Mesenchymal stem cell (in vitro differentiated cells and primary cell): ENCODE data around the gene YTHDC2.

ENCODE experiments used
- DNase-seq: peaks from one replicate; pipeline ENCODE4 v3.0.0-alpha.2; 2013
- H2AFZ ChIP-seq: one replicate; pipeline ENCODE4 v1.6.1; 2013; ENCODE audit warnings: low read depth, mild to moderate bottlenecking, control low read depth, inconsistent platforms, low read length, moderate library complexity
- H2AK5ac ChIP-seq: 2 replicates; pipeline ENCODE4 v1.6.1; 2013; ENCODE audit warnings: low read length, moderate library complexity, mild to moderate bottlenecking, inconsistent platforms; ENCODE audit not compliant: severe bottlenecking
- H2BK120ac ChIP-seq: one replicate; pipeline ENCODE4 v1.6.1; 2013; ENCODE audit warnings: low read depth, mild to moderate bottlenecking, inconsistent platforms, low read length, moderate library complexity
- H2BK12ac ChIP-seq, 2 experiments: one replicate each; pipeline ENCODE4 v1.6.1; 2013; ENCODE audit warnings: inconsistent platforms in 2 of 2, low read length in 2 of 2, mild to moderate bottlenecking in 2 of 2, moderate library complexity in 2 of 2, control low read depth in 1 of 2
- H2BK15ac ChIP-seq: one replicate; pipeline ENCODE4 v1.6.1; 2013; ENCODE audit warnings: mild to moderate bottlenecking, low read depth, inconsistent platforms; ENCODE audit not compliant: poor library complexity, severe bottlenecking
- H2BK5ac ChIP-seq: 2 replicates; pipeline ENCODE4 v1.6.1; 2013; ENCODE audit warnings: low read depth, mild to moderate bottlenecking, low read length, control low read depth, inconsistent platforms; ENCODE audit not compliant: poor library complexity, severe bottlenecking
- H3K14ac ChIP-seq, 2 experiments: one replicate each; pipeline ENCODE4 v1.6.1; 2013; ENCODE audit warnings: inconsistent platforms in 2 of 2, low read length in 2 of 2, control low read depth in 1 of 2, mild to moderate bottlenecking in 1 of 2, moderate library complexity in 1 of 2
- H3K18ac ChIP-seq, 2 experiments: one replicate each; pipeline ENCODE4 v1.6.1; 2013; ENCODE audit warnings: inconsistent platforms in 2 of 2, low read length in 2 of 2, control low read depth in 1 of 2, low read depth in 1 of 2, mild to moderate bottlenecking in 1 of 2
- H3K23ac ChIP-seq, 2 experiments: one replicate each; pipeline ENCODE4 v1.6.1; 2013; ENCODE audit warnings: inconsistent platforms in 2 of 2, low read length in 2 of 2, mild to moderate bottlenecking in 2 of 2, moderate library complexity in 2 of 2, control low read depth in 1 of 2
- H3K27ac ChIP-seq: 2 replicates; pipeline ENCODE4 v1.5.1; 2013; ENCODE audit warnings: mild to moderate bottlenecking, moderate library complexity, low read length, control low read depth, inconsistent platforms; ENCODE audit not compliant: poor library complexity, severe bottlenecking
- H3K27me3 ChIP-seq, 2 experiments: 2 replicates each; pipeline versions ENCODE4 v1.6.1 to v1.7.0; 2013; ENCODE audit warnings: low read length in 2 of 2, mild to moderate bottlenecking in 2 of 2, moderate library complexity in 2 of 2, control low read depth in 1 of 2, inconsistent platforms in 1 of 2; ENCODE audit not compliant: control insufficient read depth in 1 of 2, insufficient read depth in 1 of 2
- H3K36me3 ChIP-seq, 2 experiments: 2 replicates each; pipeline versions ENCODE4 v1.6.1 to v1.7.0; 2013; ENCODE audit warnings: low read length in 2 of 2, control low read depth in 1 of 2, inconsistent platforms in 1 of 2, low read depth in 1 of 2, mild to moderate bottlenecking in 1 of 2; ENCODE audit not compliant: insufficient read depth in 2 of 2, control insufficient read depth in 1 of 2
- H3K4ac ChIP-seq, 2 experiments: one replicate each; pipeline ENCODE4 v1.6.1; 2013; ENCODE audit warnings: inconsistent platforms in 2 of 2, low read length in 2 of 2, mild to moderate bottlenecking in 2 of 2, moderate library complexity in 2 of 2, control low read depth in 1 of 2, low read depth in 1 of 2
- H3K4me1 ChIP-seq: 2 replicates; pipeline ENCODE4 v1.6.1; 2013; ENCODE audit warnings: low read depth, low read length, control low read depth; ENCODE audit not compliant: control insufficient read depth, insufficient read depth
- H3K4me2 ChIP-seq: 2 replicates; pipeline ENCODE4 v1.6.1; 2013; ENCODE audit warnings: low read length, mild to moderate bottlenecking, inconsistent platforms; ENCODE audit not compliant: poor library complexity, severe bottlenecking
- H3K4me3 ChIP-seq, 2 experiments: 2 replicates each; pipeline versions ENCODE4 v1.5.1 to v1.7.0; 2013; ENCODE audit warnings: low read length in 2 of 2, mild to moderate bottlenecking in 2 of 2, control low read depth in 1 of 2, low read depth in 1 of 2; ENCODE audit not compliant: insufficient read depth in 1 of 2
- H3K79me1 ChIP-seq: replicated peaks from 2 replicates; pipeline ENCODE4 v1.6.1; 2013; ENCODE audit warnings: mild to moderate bottlenecking, control low read depth, low read length, inconsistent platforms; ENCODE audit not compliant: poor library complexity, severe bottlenecking
- H3K9ac ChIP-seq: 2 replicates; pipeline ENCODE4 v1.7.0; 2013; ENCODE audit warnings: mild to moderate bottlenecking, low read length, moderate library complexity
- H3K9me3 ChIP-seq: 2 replicates; pipeline ENCODE4 v1.7.0; 2013; ENCODE audit warnings: mild to moderate bottlenecking, low read length; ENCODE audit not compliant: control insufficient read depth
- H4K8ac ChIP-seq: one replicate; pipeline ENCODE4 v1.6.1; 2013; ENCODE audit warnings: inconsistent platforms, mild to moderate bottlenecking, low read length, moderate library complexity
- H4K91ac ChIP-seq: one replicate; pipeline ENCODE4 v1.6.1; 2013; ENCODE audit warnings: mild to moderate bottlenecking, low read length, inconsistent platforms
- WGBS: methylation state at CpG from one replicate; pipeline ENCODE4 v1.1.7; 2013; ENCODE audit warnings: mixed read lengths; 5-methylcytosine and 5-hydroxymethylcytosine counted together

Gene YTHDC2

GRCh38 chr5:113581388-113581787 lies 67.9 kb downstream of the YTHDC2 start:
- Histone ChIP-seq H3K14ac (no peak overlapping the region), H3K4me1 (no peaks in the 10 kb centered on the region), H2AK5ac (no peak overlapping the region), H2BK15ac (no peak overlapping the region), H2BK120ac (no peak overlapping the region), H3K9me3 (no peaks in the 10 kb centered on the region), H3K27ac (no peak overlapping the region), H3K27me3 (no peaks in the 10 kb centered on the region), H3K4ac (no peak overlapping the region), H4K91ac (no peak overlapping the region), H3K18ac (no peak overlapping the region), H3K9ac (no peak overlapping the region), H2BK5ac (no peak overlapping the region), H3K23ac (no peak overlapping the region), H3K4me2 (no peak overlapping the region), H2AFZ (no peak overlapping the region), H3K79me1 (peaks cover 2% of the 10 kb centered on the region), H3K4me3 (no peak overlapping the region), H4K8ac (no peak overlapping the region), H2BK12ac (no peak overlapping the region), H3K36me3 (peaks cover 0 to 45% of the 10 kb centered on the region in 2 experiments)
- WGBS = 95% methylated on average over 2 of the region's 2 CpGs
- DNase-seq = peak; percentile 6

- Histone ChIP-seq H3K36me3 (peaks cover 0 to 37% of the 10 kb centered on the region in 2 experiments), H2AK5ac (no peak overlapping the region), H3K4me1 (no peaks in the 10 kb centered on the region), H2BK5ac (no peak overlapping the region), H2BK12ac (no peak overlapping the region), H2BK120ac (no peak overlapping the region), H4K91ac (no peak overlapping the region), H3K9me3 (no peaks in the 10 kb centered on the region), H2BK15ac (no peak overlapping the region), H3K9ac (no peak overlapping the region), H3K4me3 (no peak overlapping the region), H3K4me2 (no peak overlapping the region), H3K4ac (no peak overlapping the region), H3K27me3 (no peaks in the 10 kb centered on the region), H4K8ac (no peak overlapping the region), H3K79me1 (no peaks in the 10 kb centered on the region), H3K18ac (no peak overlapping the region), H3K23ac (no peak overlapping the region), H3K14ac (no peak overlapping the region), H2AFZ (no peak overlapping the region), H3K27ac (no peak overlapping the region)
- WGBS = no CpG with 5 or more reads among the region's 2 CpGs
- DNase-seq = no peak
Observed at GRCh38 chr5:113598150-113598549, 84.7 kb downstream of the YTHDC2 start.

GRCh38 chr5:113598926-113599325 lies 85.4 kb downstream of the YTHDC2 start:
- Histone ChIP-seq H2AK5ac (no peak overlapping the region), H3K4ac (no peak overlapping the region), H3K4me3 (no peak overlapping the region), H3K4me2 (no peak overlapping the region), H3K18ac (no peak overlapping the region), H2AFZ (no peak overlapping the region), H2BK120ac (no peak overlapping the region), H2BK12ac (no peak overlapping the region), H3K27me3 (no peaks in the 10 kb centered on the region), H3K14ac (no peak overlapping the region), H3K9ac (no peak overlapping the region), H2BK5ac (no peak overlapping the region), H3K27ac (no peak overlapping the region), H4K91ac (no peak overlapping the region), H3K36me3 (peaks cover 0 to 30% of the 10 kb centered on the region in 2 experiments), H3K79me1 (no peaks in the 10 kb centered on the region), H2BK15ac (no peak overlapping the region), H4K8ac (no peak overlapping the region), H3K4me1 (no peaks in the 10 kb centered on the region), H3K9me3 (no peaks in the 10 kb centered on the region), H3K23ac (no peak overlapping the region)
- no CpG with 5 or more reads among the region's 2 CpGs for WGBS
- DNase-seq = no peak

- H2BK120ac ChIP-seq = no peak overlapping the region
- H3K4me2 ChIP-seq = no peak overlapping the region
- H2AK5ac ChIP-seq = no peak overlapping the region
- no peak overlapping the region for H4K8ac ChIP-seq
- H3K4me3 ChIP-seq = no peak overlapping the region
- H3K36me3 ChIP-seq = peaks cover 0 to 21% of the 10 kb centered on the region in 2 experiments
- no peaks in the 10 kb centered on the region for H3K4me1 ChIP-seq
- H3K9ac ChIP-seq = no peak overlapping the region
- no peak overlapping the region for H2AFZ ChIP-seq
- H4K91ac ChIP-seq = no peak overlapping the region
- H3K23ac ChIP-seq = no peak overlapping the region
- no peak overlapping the region for H2BK12ac ChIP-seq
- no peak overlapping the region for H3K14ac ChIP-seq
- no peak overlapping the region for H2BK5ac ChIP-seq
- no peak overlapping the region for H2BK15ac ChIP-seq
- no peaks in the 10 kb centered on the region for H3K9me3 ChIP-seq
- H3K79me1 ChIP-seq = no peaks in the 10 kb centered on the region
- H3K4ac ChIP-seq = no peak overlapping the region
- WGBS = 100% methylated on average over 1 of the region's 4 CpGs
- H3K18ac ChIP-seq = no peak overlapping the region
- no peaks in the 10 kb centered on the region for H3K27me3 ChIP-seq
- no peak for DNase-seq
- H3K27ac ChIP-seq = no peak overlapping the region
Observed at GRCh38 chr5:113600255-113600905, 86.9 kb downstream of the YTHDC2 start.
